MM.1S (cell line): ENCODE results near the gene SIGLEC5.

Source experiments
- CTCF ChIP-seq: fragments of 300-600 bp; sonication (generic); IDR thresholded peaks from 2 replicates; pipeline ENCODE4 v1.5.1; 2016; ENCODE audit warnings: antibody characterized with exemption, low read length, mixed read lengths
- EZH2 ChIP-seq: fragments of 300-600 bp; sonication (generic); optimal IDR thresholded peaks from 2 replicates; pipeline ENCODE3; 2017; ENCODE audit warnings: low read depth, mild to moderate bottlenecking, antibody characterized with exemption, low read length, mixed read lengths
- EZH2phosphoT487 ChIP-seq: fragments of 300-600 bp; sonication (generic); IDR thresholded peaks from 2 replicates; pipeline ENCODE4 v1.6.1; 2018; ENCODE audit warnings: antibody characterized with exemption, low read length

- TF ChIP-seq CTCF = peak; percentile 43
- TF ChIP-seq EZH2phosphoT487 = no peak
- TF ChIP-seq EZH2 = no peak
Measured at GRCh38 chr19:51637362-51637978, 7.3 kb upstream of the SIGLEC5 start.
